ENCODE results near the gene KRTAP12-2.

Gene KRTAP12-2

GRCh38 chr21:44623575-44623974 lies 43.2 kb downstream of the KRTAP12-2 start:
- DNase-seq: no peak

- DNase-seq: no peak
Measured at GRCh38 chr21:44619886-44620285, 46.8 kb downstream of the KRTAP12-2 start.

DNA sequence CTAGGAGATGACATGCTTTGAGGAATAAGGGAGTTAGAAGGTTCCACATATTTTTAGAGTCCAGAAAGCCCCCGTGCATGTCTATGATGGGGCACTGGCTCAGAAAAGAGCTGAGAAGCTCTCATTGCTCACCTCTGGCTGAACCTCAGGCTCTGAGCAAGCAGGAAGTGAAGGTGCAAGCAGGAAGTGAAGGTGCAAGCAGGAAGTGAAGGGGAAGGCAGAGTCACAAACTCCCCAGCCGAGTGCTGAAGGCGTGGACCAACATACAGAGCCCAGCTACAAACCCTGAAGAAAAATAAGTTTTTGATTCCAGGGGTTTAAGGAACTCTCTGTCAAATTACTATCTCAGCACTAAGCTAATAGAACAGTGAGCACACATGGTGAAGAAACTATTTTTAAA lies 47.8 kb downstream of the KRTAP12-2 start:
- peak; percentile 67 for DNase-seq

DNA sequence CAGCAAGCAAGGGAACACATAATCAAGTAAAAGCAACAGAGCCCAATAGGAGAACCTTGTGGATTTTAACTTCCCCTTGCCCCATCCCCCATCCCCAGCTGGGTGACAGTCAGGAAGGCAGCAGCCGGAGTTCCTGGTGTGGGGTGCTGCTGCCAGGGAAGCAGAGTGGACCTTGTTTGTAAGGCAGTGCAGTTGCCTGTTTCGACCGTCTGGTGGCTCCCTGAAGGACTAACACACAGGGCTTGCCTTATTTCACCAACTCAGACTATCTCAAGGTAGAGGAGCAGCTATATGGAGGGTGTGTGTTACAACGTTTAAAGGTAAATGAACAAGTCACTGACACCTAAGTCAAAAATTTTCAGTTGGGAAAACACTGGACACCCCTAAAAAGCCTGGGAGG lies 48.2 kb downstream of the KRTAP12-2 start:
- peak; percentile 69 for DNase-seq

GRCh38 chr21:44617071-44617501 lies 49.6 kb downstream of the KRTAP12-2 start:
- DNase-seq: no peak

DNA sequence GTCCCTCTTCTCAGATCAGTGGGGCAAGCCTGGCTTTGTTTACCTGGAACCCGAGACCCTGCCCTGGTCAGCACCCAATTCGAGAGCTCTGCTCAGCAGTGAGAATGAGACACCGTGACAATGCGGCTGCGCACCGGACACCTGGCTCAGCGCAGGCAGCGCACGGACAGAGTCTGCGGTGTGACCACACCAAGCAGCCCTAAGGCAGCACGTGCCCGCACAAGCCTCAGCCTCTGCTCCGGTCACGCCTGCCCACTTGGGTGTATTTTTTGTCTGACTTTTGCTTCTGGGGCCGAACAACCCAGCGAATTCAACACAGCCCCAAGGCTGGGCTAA lies 50.2 kb downstream of the KRTAP12-2 start:
- peak; percentile 80 for DNase-seq

Data from RPMI8226 (cell line).